Smooth muscle cell of the coronary artery (primary cell): ENCODE results near the gene MAGEB6B. TPM values are rescaled to one million over a fixed set of nuclear protein-coding genes. Genes with fewer than 3 reads are reported as not detected.

Experiments
- total RNA-seq: library from RNA; depleted of rRNA; stranded (reverse); fragments of >200 nt; gene quantifications from 2 replicates; pipeline ENCODE4 v1.2.3, GENCODE V29; 2014; ENCODE audit warnings: low replicate concordance

MAGEB6B gene, protein sequence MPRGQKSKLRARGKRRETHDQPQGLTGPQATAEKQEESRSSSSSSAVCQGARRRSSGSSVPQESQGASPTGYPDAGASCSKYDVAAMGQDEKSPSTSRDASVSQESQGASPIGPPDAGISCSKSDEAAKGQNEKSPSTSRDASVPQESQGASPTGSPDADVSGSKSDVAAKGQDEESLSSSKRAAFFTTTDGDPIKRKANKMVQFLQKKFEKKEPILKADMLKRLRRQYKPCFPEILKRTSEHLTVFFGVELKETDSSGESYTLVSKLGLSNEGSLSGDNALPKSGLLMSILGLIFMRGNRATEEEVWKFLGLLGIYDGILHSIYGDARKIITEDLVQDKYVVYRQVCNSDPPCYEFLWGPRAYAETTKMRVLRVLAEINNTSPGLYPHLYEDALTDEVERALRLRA
- not detected in 2 replicates for total RNA-seq

DNA sequence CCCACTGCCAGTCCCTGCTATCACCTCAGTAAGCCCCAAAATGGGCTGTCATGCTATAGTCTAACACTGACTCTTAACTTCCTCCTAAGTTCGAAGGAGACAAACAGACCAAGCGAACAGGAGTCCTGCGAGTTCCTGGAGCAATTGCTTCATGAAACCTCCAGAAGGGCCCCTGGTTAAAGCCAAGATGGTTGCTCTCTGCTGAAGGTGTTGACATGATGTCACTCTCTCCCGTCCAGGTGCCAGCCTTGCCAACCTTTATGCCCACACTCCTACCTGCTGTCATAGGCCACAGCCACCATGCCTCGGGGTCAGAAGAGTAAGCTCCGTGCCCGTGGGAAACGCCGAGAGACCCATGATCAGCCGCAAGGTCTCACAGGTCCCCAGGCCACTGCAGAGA is at the start of gene MAGEB6B:
TSS of gene MAGEB6B (plus strand) at position 301 of the 400 bp plus-strand sequence. CDS start at position 301, 0 bp downstream.

DNA sequence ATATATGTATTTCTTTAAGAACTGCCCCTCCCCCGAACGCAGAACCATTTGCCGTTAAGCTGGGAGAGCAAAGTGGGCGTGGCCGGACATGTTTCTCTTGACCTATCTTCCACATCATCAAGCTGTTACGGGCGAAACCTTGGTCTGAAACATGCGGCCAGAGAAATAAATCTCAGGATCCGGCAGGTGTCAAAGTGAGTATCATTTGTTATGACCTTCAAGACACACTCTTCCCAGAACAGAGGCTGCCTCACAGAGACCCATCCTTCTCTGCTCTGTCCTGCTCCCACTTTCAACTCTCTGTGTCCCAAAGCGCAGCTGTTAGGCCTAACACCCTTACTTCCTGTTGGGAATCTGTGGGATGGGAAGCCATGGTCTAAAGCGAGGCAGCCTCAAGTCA is 22.1 kb upstream of the MAGEB6B start, which contains the start of gene MAGEB18:
TSS of gene MAGEB18 (plus strand) at position 70 of the 400 bp plus-strand sequence. CDS start 643 bp downstream, outside the sequence.

DNA sequence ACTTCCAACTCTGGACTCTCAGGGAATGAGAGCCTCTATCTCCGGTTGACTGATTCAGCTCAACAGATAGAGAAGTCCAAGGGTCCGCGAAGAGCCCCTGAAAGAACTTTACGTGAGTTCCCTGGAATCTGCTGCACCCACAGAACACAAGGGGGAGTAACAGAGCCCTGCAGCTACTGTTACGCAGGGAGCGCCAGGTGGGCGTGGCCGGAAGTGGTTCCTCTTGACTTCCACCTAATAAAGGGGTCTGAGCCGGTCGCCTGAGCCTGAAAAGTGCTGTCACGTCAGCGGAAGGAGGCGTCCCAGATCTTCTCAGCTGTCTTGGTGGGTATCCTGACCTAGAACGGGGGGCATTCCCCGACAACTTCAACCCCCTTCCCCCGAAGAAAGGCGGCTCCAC is 31.8 kb downstream of the MAGEB6B start, which contains the start of gene MAGEB6:
TSS of gene MAGEB6 (plus strand) at position 237 of the 400 bp plus-strand sequence. CDS start 1,407 bp downstream, outside the sequence.

Other genes with a start within 250 kb of the MAGEB6B start
- not detected in 2 replicates for gene MAGEB18, start 22.3 kb upstream of the MAGEB6B start, total RNA-seq
- gene MAGEB6, start 31.8 kb downstream of the MAGEB6B start, total RNA-seq, result not detected in 2 replicates
- not detected in 2 replicates for gene MAGEB5, start 55.6 kb downstream of the MAGEB6B start, total RNA-seq